GM12892 (cell line): ENCODE data around the gene TRANK1.
"Not testable (repeated sequence)": the region's sequence is repeated elsewhere in the genome, so short reads cannot be mapped to it uniquely, and the experiment has no call there.

Experiments used
- DNase-seq: peaks from one replicate; pipeline ENCODE4 v3.0.0; 2011; ENCODE audit not compliant: insufficient read length
- FAIRE-seq: peaks from 2 replicates; lab custom pipeline; 2011; peaks lifted over from hg19 to GRCh38; lab: Jason Lieb, UNC
- POLR2A ChIP-seq: IDR thresholded peaks from 2 replicates; pipeline ENCODE4 v1.6.1; 2011; ENCODE audit warnings: low read depth, low read length, control low read depth
- POLR2AphosphoS5 ChIP-seq: IDR thresholded peaks from 2 replicates; pipeline ENCODE4 v1.6.1; 2011; ENCODE audit warnings: low read depth, low read length, control low read depth
- TAF1 ChIP-seq: IDR thresholded peaks from 2 replicates; pipeline ENCODE4 v1.6.1; 2011; ENCODE audit warnings: low read depth, mild to moderate bottlenecking, control low read depth, low read length, borderline replicate concordance

Gene TRANK1

DNA sequence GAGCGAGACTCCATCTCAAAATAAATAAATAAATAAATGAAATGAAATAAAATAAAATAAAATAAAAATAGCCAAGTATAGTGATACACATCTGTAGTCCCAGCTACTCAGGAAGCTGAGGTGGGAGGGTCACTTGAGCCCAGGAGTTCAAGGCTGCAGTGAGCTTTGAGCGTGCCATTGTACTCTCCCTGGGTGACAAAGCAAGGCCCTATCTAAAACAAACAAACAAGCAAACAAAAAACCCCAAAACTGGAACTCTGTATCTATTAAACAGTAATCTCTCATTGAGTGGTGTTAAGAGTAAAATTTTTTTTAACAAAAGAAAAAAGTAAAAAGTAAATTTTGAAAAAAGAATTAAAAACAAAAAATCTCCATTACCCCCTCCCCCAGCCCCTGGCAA, 27.3 kb upstream of the TRANK1 start:
- no peak for TF ChIP-seq TAF1
- no peak for TF ChIP-seq POLR2A
- no peak for DNase-seq
- FAIRE-seq, result no peak

DNA sequence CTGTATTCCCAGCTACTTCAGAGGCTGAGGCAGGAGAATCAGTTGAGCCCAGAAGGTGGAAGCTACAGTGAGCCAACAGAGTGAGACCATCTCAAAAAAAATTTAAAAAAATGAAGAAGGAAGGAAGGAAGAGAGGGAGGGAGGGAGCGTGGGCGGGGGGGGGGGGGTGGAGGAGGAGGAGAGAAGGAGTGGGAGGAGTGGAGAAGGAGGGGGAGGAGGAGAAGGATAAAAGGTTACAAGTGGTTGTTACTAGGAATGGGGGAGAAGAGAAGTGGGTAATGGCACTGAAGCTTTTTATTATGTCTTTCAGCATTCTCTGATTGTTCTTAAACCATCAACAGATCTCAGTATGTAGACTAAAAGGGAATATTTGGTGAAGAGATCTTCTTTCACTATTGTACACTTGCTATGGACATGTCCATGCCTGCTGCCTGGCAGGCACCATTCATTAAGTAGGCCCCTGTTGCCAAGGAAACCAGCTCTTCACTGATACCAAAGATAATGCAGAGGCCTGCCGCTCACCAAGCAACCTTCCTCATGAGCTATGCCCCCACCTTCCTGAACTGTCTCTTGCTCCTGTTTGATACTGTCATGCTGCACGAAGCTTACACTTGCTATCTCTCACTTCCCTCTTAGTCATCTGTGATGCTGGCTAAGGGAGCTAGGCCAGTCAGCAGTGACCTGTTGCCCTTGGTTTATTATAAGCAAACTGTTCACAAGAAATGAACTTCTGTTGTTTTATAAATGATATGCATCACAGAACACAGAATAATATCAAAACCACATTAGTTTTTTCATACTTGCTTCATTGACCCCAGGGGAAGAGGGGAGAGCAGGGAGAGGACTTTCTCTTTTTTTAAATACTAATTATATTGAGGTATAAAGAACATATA, 24.9 kb upstream of the TRANK1 start:
- TF ChIP-seq POLR2AphosphoS5, result no peak
- TF ChIP-seq POLR2A, result no peak
- TF ChIP-seq TAF1, result no peak
- DNase-seq (peak; percentile 43), FAIRE-seq (peak; percentile 98)

DNA sequence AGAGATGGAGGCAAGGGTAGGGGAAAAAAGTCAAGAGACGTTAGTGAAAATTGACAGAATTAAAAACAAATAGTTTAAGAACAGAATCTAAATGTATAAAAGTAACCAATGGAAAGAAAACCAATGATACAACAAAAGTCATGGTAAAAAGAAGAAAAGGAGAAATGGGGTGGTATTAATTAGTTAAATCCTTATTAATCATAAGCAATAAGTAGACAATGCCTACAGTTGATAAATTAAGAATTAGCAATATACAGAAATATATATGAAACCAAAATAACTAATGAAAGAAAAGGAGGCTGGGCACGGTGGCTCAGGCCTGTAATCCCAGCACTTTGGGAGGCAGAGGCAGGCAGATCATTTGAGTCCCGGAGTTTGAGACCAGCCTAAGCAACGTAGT, 24.2 kb upstream of the TRANK1 start:
- no peak for DNase-seq
- TF ChIP-seq TAF1, result no peak
- no peak for TF ChIP-seq POLR2A
- no peak for FAIRE-seq

DNA sequence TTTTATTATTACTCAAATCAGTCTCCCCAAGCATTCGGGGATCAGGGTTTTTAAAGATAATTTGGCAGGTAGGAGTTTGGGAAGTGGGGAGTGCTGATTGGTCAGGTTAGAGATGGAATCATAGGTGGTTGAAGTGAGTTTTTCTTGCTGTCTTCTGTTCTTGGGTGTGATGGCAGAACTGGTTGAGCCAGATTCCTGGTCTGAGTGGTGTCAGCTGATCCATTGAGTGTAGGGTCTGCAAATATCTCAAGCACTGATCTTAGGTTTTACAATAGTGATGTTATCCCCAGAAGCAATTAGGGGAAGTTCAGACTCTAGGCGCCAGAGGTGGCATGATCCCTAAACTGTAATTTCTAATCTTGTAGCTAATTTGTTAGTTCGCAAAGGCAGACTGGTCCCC, 20.6 kb upstream of the TRANK1 start:
- DNase-seq (no peak), FAIRE-seq (no peak)
- TF ChIP-seq POLR2AphosphoS5 (no peak), TAF1 (no peak), POLR2A (no peak)

DNA sequence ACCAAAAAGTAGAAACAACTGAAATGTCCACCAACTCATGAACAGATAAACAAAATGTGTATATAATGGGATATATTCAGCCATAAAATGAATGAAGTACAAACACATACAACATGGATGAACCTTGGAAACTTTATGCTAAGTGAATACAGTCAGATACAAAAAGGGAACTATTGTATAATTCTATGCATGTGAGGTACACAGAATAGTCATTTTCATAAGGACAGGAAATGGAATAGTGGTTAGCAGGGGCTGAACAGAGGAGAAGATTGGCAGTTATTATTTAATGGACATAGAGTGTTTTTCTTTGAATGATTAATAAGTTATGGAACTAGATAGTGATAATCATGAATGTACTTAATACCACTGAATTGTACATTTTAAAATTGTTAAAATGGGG, 20.0 kb upstream of the TRANK1 start:
- no peak for FAIRE-seq
- TF ChIP-seq POLR2A (no peak), TAF1 (no peak), POLR2AphosphoS5 (no peak)
- no peak for DNase-seq

DNA sequence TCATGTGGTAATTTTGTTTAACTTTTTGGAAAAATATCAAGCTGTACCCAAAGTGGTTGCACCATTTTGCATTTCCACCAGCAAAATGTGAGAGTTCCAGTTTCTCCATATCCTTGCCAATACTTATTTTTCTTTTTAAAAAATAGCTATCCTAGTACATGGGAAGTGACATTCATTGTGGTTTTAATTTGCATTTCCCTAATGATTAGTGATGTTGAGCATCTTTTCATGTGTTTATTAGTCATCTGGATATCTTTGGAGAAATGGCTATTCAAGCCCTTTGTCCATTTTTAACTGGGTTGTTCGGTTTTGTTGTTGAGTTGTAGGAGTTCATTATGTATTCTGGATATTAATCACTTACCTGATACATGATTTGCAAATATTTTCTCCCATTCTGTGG, 19.5 kb upstream of the TRANK1 start:
- TF ChIP-seq TAF1 (no peak), POLR2AphosphoS5 (no peak), POLR2A (no peak)
- DNase-seq (no peak), FAIRE-seq (no peak)

DNA sequence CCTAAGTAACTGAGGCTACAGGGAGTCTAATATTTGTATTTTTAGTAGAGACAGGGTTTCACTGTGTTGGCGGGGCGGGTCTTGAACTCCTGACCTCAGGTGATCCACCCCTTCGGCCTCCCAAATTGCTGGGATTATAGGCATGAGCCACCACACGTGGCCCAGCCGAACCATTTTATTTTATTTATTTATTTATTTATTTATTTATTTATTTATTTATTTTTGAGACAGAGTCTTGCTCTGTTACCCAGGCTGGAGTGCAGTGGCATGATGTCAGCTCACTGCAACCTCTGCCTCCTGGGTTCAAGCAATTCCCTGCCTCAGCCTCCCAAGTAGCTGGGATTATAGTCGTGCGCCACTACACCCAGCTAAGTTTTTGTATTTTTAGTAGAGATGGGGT, 18.2 kb upstream of the TRANK1 start:
- not testable (repeated sequence) for FAIRE-seq, DNase-seq

DNA sequence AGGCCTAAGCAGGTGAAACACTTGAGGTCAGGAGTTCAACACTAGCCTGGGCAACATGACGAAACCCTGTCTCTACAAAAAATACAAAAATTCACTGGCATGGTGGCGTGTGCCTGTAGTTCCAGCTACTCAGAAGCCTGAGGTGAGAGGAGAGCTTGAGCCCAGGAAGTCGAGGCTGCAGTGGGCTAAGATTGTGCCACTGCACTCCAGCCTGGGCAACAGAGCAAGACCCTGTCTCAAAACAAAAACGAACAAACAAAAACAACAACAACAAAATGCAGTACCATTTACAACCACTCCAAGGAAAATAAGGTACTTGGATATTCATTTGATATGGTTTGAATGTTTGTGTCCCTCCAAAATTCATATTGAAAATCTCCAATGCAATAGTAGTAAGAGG, 15.6 kb upstream of the TRANK1 start:
- no peak for DNase-seq
- no peak for FAIRE-seq
- TF ChIP-seq POLR2AphosphoS5 (no peak), TAF1 (no peak), POLR2A (no peak)

DNA sequence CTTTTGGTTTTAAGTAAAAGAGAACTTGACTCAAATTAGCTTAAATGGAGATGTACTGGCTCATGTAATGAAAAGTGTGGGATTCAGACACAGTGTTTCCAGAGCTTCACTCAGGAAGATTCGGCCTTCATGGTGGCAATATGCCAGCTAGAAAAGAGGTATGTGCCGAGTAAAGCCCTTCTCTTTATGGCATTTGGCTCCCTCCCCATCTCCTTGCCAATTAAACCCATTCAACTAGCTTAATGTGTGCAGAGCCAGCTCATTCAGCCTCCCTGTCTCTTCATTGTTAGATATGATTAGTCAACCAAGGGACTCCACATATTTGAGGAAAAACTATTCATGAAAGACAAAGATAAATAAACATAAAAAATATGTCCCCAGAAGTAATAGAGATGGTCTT, 15.0 kb upstream of the TRANK1 start:
- DNase-seq (no peak), FAIRE-seq (no peak)
- TF ChIP-seq TAF1, result no peak
- TF ChIP-seq POLR2AphosphoS5, result no peak
- no peak for TF ChIP-seq POLR2A

DNA sequence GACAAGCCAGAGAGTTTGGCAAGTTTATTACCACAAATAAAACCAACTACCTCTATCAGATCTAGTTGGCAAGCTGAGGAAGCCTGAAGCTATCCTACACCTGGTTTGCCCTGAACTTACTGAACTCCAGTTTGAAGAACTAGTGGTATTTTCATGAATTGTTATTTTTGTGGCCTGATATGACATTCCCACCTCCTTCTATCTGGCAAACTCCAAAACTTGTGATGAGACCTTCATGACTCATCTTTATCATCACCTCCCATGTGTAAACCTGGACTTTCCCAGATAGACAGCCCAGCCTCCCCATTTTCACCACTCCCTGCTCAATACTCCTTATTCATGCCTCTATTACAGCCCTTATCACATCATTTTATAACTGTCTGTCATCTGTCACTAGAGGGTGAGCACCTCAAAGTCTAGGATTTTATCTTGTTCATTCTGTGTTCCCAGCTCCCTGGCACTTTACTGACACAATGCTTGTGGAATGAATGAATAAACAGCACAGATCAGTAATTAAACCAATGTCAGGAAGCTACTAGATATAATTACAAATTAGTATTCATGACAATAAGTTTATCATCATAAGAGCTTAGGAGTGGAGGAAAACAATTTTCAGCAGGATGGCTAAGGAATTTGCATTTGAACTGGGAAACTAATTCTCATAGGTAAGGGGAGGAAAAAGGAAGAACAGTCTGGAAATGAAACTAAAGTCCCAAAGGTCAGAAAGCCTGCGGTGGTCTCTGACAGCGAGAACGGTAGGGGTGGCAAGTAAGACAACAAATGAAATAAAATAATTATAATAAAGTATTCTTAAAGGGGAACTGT, 13.2 kb upstream of the TRANK1 start:
- FAIRE-seq, result no peak
- no peak for DNase-seq
- TF ChIP-seq POLR2AphosphoS5 (no peak), POLR2A (no peak), TAF1 (no peak)

DNA sequence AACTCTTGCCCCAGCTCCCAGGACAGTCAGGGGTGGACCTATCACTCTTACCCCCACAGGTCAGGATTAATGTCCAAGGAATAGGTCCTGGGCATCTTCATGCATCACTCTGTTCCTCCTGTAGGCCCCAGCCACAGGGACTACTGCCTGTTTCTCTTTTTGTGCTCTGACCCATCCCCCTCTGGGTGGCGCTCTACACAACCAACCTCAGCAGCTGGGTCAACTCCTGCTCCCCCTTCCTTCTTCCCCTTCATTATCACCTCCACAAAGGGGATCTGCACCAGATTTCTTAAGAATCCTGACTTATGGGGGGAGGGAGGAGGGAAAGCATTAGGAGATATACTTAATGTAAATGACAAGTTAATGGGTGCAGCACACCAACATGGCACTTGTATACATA, 12.2 kb upstream of the TRANK1 start:
- FAIRE-seq (no peak), DNase-seq (no peak)
- no peak for TF ChIP-seq TAF1
- TF ChIP-seq POLR2AphosphoS5, result no peak
- no peak for TF ChIP-seq POLR2A

DNA sequence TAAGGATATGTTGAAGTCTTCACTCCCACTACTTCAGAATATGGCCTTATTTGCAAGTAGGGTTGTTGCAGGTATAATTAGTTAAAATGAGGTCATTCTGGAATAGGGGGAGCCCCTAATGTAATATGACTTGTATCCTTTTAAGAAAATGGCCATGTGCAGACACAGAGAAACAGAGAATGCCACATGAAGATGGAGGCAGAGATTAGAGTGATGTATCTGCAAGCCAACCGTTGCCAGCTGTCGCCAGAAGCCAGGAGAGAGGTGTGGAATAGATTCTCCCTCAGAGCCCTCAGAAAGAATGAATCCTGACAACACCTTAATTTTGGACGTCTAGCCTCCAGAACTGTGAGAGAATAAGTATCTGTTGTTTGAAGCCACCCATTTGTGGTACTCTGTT, 11.3 kb upstream of the TRANK1 start:
- FAIRE-seq, result no peak
- DNase-seq, result no peak
- TF ChIP-seq POLR2AphosphoS5 (no peak), TAF1 (no peak), POLR2A (no peak)
